GM23338 (cell line): ENCODE results near the gene ILK. TPM values are rescaled to one million over a fixed set of nuclear protein-coding genes. Genes with fewer than 3 reads are reported as not detected.

Experiments
- CREB1 ChIP-seq: fragments of 250-450 bp; sonication (Bioruptor Pico); IDR thresholded peaks from 2 replicates; pipeline ENCODE4 v1.5.0; 2020; ENCODE audit warnings: low read depth, mild to moderate bottlenecking, moderate library complexity
- NANOG ChIP-seq: IDR thresholded peaks from 2 replicates; pipeline ENCODE4 v1.6.1; 2016; ENCODE audit warnings: antibody characterized with exemption, borderline replicate concordance
- REST ChIP-seq: IDR thresholded peaks from one replicate; pipeline ENCODE4 v1.6.1; 2018; ENCODE audit warnings: antibody characterized with exemption; ENCODE audit not compliant: unreplicated experiment
- ZNF114 ChIP-seq: fragments of 250-450 bp; sonication (Bioruptor Pico); IDR thresholded peaks from 2 replicates; pipeline ENCODE4 v1.5.0; 2020; ENCODE audit warnings: mild to moderate bottlenecking, moderate library complexity
- ZNF331 ChIP-seq: fragments of 250-450 bp; sonication (Bioruptor Pico); IDR thresholded peaks from 2 replicates; pipeline ENCODE4 v1.5.0; 2020; ENCODE audit warnings: low read depth, mild to moderate bottlenecking, moderate library complexity
- polyA plus RNA-seq: library from polyadenylated mRNA; unstranded; fragments of >200 nt; fragmentation: Nextera tagmentation; extraction: Ambion mirVana; gene quantifications from 2 replicates; pipeline ENCODE4 v1.2.1, GENCODE V29; 2016
- total RNA-seq: library from RNA; depleted of rRNA; stranded (reverse); fragments of >200 nt; shearing (Covaris generic); gene quantifications from 2 replicates; pipeline ENCODE4 v1.2.3, GENCODE V29; 2014
- TF ChIP-seq, protein P1 (sequence below): fragments of 250-450 bp; sonication (Bioruptor Pico); IDR thresholded peaks from 2 replicates; pipeline ENCODE4 v1.5.0; 2020; ENCODE audit warnings: mild to moderate bottlenecking, moderate library complexity
- TF ChIP-seq, protein P2 (sequence below), 2 experiments: fragments of 200-600 bp in 1 of 2; sonication (generic) in 1 of 2; conservative IDR thresholded peaks; 2 replicates each; pipeline versions ENCODE4 v1.5.1 to v1.6.1; 2016 to 2017; ENCODE audit warnings: antibody characterized with exemption in 2 of 2, low read depth in 2 of 2, mild to moderate bottlenecking in 2 of 2, moderate library complexity in 1 of 2

The ILK gene
- total and polyA plus RNA-seq, 2 experiments from 2014 or later: 62.6 to 91.0 TPM

DNA sequence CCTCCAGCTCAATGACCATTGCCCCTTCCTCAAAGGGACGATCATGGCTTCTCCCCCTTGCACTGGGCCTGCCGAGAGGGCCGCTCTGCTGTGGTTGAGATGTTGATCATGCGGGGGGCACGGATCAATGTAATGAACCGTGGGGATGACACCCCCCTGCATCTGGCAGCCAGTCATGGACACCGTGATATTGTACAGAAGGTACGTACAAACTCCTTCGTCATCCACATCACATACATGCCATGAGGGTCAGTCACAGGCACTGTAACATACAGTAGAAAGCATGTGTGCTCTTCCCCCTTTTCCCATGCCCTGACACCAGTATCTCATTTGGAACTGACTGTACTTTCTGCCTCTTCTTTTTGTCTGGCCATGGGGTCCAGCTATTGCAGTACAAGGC is 4.4 kb downstream of the ILK start (continued):
- TF ChIP-seq, protein P1, sequence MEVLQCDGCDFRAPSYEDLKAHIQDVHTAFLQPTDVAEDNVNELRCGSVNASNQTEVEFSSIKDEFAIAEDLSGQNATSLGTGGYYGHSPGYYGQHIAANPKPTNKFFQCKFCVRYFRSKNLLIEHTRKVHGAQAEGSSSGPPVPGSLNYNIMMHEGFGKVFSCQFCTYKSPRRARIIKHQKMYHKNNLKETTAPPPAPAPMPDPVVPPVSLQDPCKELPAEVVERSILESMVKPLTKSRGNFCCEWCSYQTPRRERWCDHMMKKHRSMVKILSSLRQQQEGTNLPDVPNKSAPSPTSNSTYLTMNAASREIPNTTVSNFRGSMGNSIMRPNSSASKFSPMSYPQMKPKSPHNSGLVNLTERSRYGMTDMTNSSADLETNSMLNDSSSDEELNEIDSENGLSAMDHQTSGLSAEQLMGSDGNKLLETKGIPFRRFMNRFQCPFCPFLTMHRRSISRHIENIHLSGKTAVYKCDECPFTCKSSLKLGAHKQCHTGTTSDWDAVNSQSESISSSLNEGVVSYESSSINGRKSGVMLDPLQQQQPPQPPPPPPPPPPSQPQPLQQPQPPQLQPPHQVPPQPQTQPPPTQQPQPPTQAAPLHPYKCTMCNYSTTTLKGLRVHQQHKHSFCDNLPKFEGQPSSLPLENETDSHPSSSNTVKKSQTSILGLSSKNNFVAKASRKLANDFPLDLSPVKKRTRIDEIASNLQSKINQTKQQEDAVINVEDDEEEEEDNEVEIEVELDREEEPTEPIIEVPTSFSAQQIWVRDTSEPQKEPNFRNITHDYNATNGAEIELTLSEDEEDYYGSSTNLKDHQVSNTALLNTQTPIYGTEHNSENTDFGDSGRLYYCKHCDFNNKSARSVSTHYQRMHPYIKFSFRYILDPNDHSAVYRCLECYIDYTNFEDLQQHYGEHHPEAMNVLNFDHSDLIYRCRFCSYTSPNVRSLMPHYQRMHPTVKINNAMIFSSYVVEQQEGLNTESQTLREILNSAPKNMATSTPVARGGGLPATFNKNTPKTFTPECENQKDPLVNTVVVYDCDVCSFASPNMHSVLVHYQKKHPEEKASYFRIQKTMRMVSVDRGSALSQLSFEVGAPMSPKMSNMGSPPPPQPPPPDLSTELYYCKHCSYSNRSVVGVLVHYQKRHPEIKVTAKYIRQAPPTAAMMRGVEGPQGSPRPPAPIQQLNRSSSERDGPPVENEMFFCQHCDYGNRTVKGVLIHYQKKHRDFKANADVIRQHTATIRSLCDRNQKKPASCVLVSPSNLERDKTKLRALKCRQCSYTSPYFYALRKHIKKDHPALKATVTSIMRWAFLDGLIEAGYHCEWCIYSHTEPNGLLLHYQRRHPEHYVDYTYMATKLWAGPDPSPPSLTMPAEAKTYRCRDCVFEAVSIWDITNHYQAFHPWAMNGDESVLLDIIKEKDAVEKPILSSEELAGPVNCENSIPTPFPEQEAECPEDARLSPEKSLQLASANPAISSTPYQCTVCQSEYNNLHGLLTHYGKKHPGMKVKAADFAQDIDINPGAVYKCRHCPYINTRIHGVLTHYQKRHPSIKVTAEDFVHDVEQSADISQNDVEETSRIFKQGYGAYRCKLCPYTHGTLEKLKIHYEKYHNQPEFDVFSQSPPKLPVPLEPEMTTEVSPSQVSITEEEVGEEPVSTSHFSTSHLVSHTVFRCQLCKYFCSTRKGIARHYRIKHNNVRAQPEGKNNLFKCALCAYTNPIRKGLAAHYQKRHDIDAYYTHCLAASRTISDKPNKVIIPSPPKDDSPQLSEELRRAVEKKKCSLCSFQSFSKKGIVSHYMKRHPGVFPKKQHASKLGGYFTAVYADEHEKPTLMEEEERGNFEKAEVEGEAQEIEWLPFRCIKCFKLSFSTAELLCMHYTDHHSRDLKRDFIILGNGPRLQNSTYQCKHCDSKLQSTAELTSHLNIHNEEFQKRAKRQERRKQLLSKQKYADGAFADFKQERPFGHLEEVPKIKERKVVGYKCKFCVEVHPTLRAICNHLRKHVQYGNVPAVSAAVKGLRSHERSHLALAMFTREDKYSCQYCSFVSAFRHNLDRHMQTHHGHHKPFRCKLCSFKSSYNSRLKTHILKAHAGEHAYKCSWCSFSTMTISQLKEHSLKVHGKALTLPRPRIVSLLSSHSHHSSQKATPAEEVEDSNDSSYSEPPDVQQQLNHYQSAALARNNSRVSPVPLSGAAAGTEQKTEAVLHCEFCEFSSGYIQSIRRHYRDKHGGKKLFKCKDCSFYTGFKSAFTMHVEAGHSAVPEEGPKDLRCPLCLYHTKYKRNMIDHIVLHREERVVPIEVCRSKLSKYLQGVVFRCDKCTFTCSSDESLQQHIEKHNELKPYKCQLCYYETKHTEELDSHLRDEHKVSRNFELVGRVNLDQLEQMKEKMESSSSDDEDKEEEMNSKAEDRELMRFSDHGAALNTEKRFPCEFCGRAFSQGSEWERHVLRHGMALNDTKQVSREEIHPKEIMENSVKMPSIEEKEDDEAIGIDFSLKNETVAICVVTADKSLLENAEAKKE (CRISPR knock-in tag): no peak
- no peak for TF ChIP-seq REST
- TF ChIP-seq, protein P2, sequence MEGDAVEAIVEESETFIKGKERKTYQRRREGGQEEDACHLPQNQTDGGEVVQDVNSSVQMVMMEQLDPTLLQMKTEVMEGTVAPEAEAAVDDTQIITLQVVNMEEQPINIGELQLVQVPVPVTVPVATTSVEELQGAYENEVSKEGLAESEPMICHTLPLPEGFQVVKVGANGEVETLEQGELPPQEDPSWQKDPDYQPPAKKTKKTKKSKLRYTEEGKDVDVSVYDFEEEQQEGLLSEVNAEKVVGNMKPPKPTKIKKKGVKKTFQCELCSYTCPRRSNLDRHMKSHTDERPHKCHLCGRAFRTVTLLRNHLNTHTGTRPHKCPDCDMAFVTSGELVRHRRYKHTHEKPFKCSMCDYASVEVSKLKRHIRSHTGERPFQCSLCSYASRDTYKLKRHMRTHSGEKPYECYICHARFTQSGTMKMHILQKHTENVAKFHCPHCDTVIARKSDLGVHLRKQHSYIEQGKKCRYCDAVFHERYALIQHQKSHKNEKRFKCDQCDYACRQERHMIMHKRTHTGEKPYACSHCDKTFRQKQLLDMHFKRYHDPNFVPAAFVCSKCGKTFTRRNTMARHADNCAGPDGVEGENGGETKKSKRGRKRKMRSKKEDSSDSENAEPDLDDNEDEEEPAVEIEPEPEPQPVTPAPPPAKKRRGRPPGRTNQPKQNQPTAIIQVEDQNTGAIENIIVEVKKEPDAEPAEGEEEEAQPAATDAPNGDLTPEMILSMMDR (conservative IDR thresholded peaks at IDR 0.05; ENCODE audit: low read depth in 2 of 2): no peak
- no peak for TF ChIP-seq NANOG
- TF ChIP-seq ZNF114 (CRISPR knock-in tag): no peak
- TF ChIP-seq ZNF331 (CRISPR knock-in tag): no peak
- TF ChIP-seq CREB1 (CRISPR knock-in tag): no peak
